DND-41 (cell line): ENCODE results near the gene SYNDIG1L.
"Not testable (repeated sequence)": the region's sequence is repeated elsewhere in the genome, so short reads cannot be mapped to it uniquely, and the experiment has no call there.

Experiments used
- EZH2 ChIP-seq: IDR thresholded peaks from 3 replicates; pipeline ENCODE4 v1.6.1; 2012; ENCODE audit warnings: borderline replicate concordance, low read depth, mild to moderate bottlenecking, moderate library complexity, low read length, inconsistent platforms; ENCODE audit not compliant: severe bottlenecking
- TF ChIP-seq, protein P1 (sequence below): IDR thresholded peaks from 2 replicates; pipeline ENCODE4 v1.5.1; 2012; ENCODE audit warnings: borderline replicate concordance, low read length, moderate library complexity, mild to moderate bottlenecking; ENCODE audit not compliant: poor library complexity, severe bottlenecking; ENCODE audit errors: extremely low read depth

DNA sequence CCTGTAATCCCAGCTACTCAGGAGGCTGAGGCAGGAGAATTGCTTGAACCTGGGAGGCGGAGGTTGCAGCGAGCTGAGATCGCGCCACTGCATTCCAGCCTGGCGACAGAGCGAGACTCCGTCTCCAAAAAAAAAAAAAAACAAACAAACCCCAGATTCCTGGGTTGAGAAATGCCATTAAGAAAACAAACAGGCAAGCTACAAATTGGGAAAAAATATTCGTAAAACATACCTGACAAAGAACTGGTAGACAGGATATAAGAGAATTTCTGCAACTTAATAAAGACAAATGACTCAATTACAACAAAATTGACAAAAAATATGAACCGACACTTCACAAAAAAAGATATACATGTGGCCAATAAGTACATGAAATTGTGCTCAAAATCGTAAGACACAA is 44.4 kb downstream of the SYNDIG1L start:
- TF ChIP-seq, protein P1, sequence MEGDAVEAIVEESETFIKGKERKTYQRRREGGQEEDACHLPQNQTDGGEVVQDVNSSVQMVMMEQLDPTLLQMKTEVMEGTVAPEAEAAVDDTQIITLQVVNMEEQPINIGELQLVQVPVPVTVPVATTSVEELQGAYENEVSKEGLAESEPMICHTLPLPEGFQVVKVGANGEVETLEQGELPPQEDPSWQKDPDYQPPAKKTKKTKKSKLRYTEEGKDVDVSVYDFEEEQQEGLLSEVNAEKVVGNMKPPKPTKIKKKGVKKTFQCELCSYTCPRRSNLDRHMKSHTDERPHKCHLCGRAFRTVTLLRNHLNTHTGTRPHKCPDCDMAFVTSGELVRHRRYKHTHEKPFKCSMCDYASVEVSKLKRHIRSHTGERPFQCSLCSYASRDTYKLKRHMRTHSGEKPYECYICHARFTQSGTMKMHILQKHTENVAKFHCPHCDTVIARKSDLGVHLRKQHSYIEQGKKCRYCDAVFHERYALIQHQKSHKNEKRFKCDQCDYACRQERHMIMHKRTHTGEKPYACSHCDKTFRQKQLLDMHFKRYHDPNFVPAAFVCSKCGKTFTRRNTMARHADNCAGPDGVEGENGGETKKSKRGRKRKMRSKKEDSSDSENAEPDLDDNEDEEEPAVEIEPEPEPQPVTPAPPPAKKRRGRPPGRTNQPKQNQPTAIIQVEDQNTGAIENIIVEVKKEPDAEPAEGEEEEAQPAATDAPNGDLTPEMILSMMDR, result not testable (repeated sequence)
- TF ChIP-seq EZH2, result not testable (repeated sequence)
